ENCODE measurements around the gene B3GALT4. TPM values are rescaled to one million over a fixed set of nuclear protein-coding genes. Genes with fewer than 3 reads are reported as not detected.

Gene B3GALT4, protein sequence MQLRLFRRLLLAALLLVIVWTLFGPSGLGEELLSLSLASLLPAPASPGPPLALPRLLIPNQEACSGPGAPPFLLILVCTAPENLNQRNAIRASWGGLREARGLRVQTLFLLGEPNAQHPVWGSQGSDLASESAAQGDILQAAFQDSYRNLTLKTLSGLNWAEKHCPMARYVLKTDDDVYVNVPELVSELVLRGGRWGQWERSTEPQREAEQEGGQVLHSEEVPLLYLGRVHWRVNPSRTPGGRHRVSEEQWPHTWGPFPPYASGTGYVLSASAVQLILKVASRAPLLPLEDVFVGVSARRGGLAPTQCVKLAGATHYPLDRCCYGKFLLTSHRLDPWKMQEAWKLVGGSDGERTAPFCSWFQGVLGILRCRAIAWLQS
- total RNA-seq = 10 to 100 TPM; 20.1 to 29.7 (median 23.2) TPM

- no peaks in the 10 kb centered on the region for H3K9me3 ChIP-seq
- peak; percentile 80 to 88 for ATAC-seq (ENCODE audit: low FRiP score in 2 of 2)
- peaks cover 0 to 74% (median 40%) of the 10 kb centered on the region in 4 donors for H3K36me3 ChIP-seq
- peaks cover 51 to 71% (median 58%) of the 10 kb centered on the region in 4 donors for H3K4me1 ChIP-seq
- WGBS, 2 donors = 1 to 2% methylated on average over 40 to 56 of the region's 80 CpGs
- H3K27ac ChIP-seq = peak within 1 kb of the TSS; percentile 89 to 97 (median 92)
- peak within 1 kb of the TSS; percentile 63 to 91 (median 73) for H3K4me3 ChIP-seq
- peak; percentile 80 to 95 for DNase-seq
- no peaks in the 10 kb centered on the region for H3K27me3 ChIP-seq
- TF ChIP-seq POLR2A (IDR thresholded peaks at IDR 0.05) = peak in 3 of 4 donors; percentile 69 to 93 (median 82)
- TF ChIP-seq EP300 (IDR thresholded peaks at IDR 0.05) = peak in 1 of 4 donors; percentile 27
- TF ChIP-seq, protein P1, sequence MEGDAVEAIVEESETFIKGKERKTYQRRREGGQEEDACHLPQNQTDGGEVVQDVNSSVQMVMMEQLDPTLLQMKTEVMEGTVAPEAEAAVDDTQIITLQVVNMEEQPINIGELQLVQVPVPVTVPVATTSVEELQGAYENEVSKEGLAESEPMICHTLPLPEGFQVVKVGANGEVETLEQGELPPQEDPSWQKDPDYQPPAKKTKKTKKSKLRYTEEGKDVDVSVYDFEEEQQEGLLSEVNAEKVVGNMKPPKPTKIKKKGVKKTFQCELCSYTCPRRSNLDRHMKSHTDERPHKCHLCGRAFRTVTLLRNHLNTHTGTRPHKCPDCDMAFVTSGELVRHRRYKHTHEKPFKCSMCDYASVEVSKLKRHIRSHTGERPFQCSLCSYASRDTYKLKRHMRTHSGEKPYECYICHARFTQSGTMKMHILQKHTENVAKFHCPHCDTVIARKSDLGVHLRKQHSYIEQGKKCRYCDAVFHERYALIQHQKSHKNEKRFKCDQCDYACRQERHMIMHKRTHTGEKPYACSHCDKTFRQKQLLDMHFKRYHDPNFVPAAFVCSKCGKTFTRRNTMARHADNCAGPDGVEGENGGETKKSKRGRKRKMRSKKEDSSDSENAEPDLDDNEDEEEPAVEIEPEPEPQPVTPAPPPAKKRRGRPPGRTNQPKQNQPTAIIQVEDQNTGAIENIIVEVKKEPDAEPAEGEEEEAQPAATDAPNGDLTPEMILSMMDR (IDR thresholded peaks at IDR 0.05) = peak; percentile 55 to 92 (median 79)
- peak; percentile 81 to 84 for TF ChIP-seq POLR2AphosphoS5 (IDR thresholded peaks at IDR 0.05)
Measured at GRCh38 chr6:33276864-33277662, at the start of gene B3GALT4. Gene B3GALT4, plus strand, starts transcription at chr6:33277123. Its CDS starts 297 bp downstream, at chr6:33277420.

- DNase-seq = no peak
Measured at GRCh38 chr6:33235221-33235634, 41.7 kb upstream of the B3GALT4 start.

GRCh38 chr6:33236328-33236727 is 40.6 kb upstream of the B3GALT4 start:
- no peaks in the 10 kb centered on the region for H3K36me3 ChIP-seq
- DNase-seq (no peak), ATAC-seq (ENCODE audit: low FRiP score in 2 of 2) (no peak)
- no peaks in the 10 kb centered on the region for H3K9me3 ChIP-seq
- H3K27me3 ChIP-seq = no peaks in the 10 kb centered on the region
- no peak overlapping the region for H3K27ac ChIP-seq
- H3K4me3 ChIP-seq = no peak overlapping the region
- H3K4me1 ChIP-seq = no peaks in the 10 kb centered on the region
- TF ChIP-seq EP300 (IDR thresholded peaks at IDR 0.05) (no peak), POLR2A (IDR thresholded peaks at IDR 0.05) (no peak), POLR2AphosphoS5 (IDR thresholded peaks at IDR 0.05) (no peak)
- TF ChIP-seq, protein P1 (IDR thresholded peaks at IDR 0.05) = no peak

More at GRCh38 chr6:33235221-33235634, 41.7 kb upstream of the B3GALT4 start:
- Histone ChIP-seq H3K4me1 (no peaks in the 10 kb centered on the region), H3K27ac (no peak overlapping the region), H3K36me3 (no peaks in the 10 kb centered on the region), H3K4me3 (no peak overlapping the region), H3K27me3 (no peaks in the 10 kb centered on the region), H3K9me3 (no peaks in the 10 kb centered on the region)
- no peak for TF ChIP-seq EP300 (IDR thresholded peaks at IDR 0.05)
- no peak for TF ChIP-seq POLR2AphosphoS5 (IDR thresholded peaks at IDR 0.05)
- TF ChIP-seq POLR2A (IDR thresholded peaks at IDR 0.05) = no peak
- TF ChIP-seq, protein P1 (IDR thresholded peaks at IDR 0.05) = no peak
- ATAC-seq (ENCODE audit: low FRiP score in 2 of 2) = no peak
- WGBS, 2 donors = 25 to 37% methylated on average over 6 of the region's 6 CpGs

GRCh38 chr6:33236852-33237251 is 40.1 kb upstream of the B3GALT4 start:
- Histone ChIP-seq H3K9me3 (no peaks in the 10 kb centered on the region), H3K4me3 (no peak overlapping the region), H3K36me3 (no peaks in the 10 kb centered on the region), H3K27ac (no peak overlapping the region), H3K27me3 (no peaks in the 10 kb centered on the region), H3K4me1 (no peaks in the 10 kb centered on the region)
- TF ChIP-seq POLR2A (IDR thresholded peaks at IDR 0.05) = no peak
- no peak for TF ChIP-seq POLR2AphosphoS5 (IDR thresholded peaks at IDR 0.05)
- no peak for TF ChIP-seq EP300 (IDR thresholded peaks at IDR 0.05)
- TF ChIP-seq, protein P1 (IDR thresholded peaks at IDR 0.05) = no peak
- no peak for DNase-seq
- no peak for ATAC-seq (ENCODE audit: low FRiP score in 2 of 2)
- WGBS, 2 donors = 87 to 90% methylated on average over 6 of the region's 6 CpGs
